ENCODE measurements around the gene DNAJC10. TPM values are rescaled to one million over a fixed set of nuclear protein-coding genes. Genes with fewer than 3 reads are reported as not detected.

DNAJC10 gene
- total and polyA plus RNA-seq, 5 donors from 2014 or later = 32.9 to 52.5 (median 47.4) TPM

- DNase-seq = no peak
- no peak overlapping the region for H3K4me3 ChIP-seq (ENCODE audit: low read depth, low read length)
- Mint-ChIP-seq H3K9me3 (peaks cover 0 to 1% (median 0%) of the 10 kb centered on the region in 7 donors), H3K27me3 (peaks cover 35% of the 10 kb centered on the region), H3K4me1 (no peaks in the 10 kb centered on the region), H3K36me3 (no peaks in the 10 kb centered on the region), H3K27ac (no peak overlapping the region), H3K4me3 (no peak overlapping the region)
- H3K36me3 ChIP-seq (ENCODE audit: control insufficient read depth, insufficient read depth, low read length) = no peaks in the 10 kb centered on the region
- H3K27ac ChIP-seq (ENCODE audit: insufficient read depth, low read length, poor library complexity, severe bottlenecking) = no peak overlapping the region
- no peaks in the 10 kb centered on the region for H3K9me3 ChIP-seq (ENCODE audit: control insufficient read depth in 2 of 2, low read length in 2 of 2)
- H3K4me1 ChIP-seq (ENCODE audit: control insufficient read depth, insufficient read depth, low read length, poor library complexity, severe bottlenecking) = no peaks in the 10 kb centered on the region
- no peak for ATAC-seq (ENCODE audit: low read depth in 2 of 2)
- H3K27me3 ChIP-seq (ENCODE audit: control insufficient read depth, insufficient read depth, low read length) = peaks cover 5% of the 10 kb centered on the region
Observed at GRCh38 chr2:182798736-182799135, 82.7 kb downstream of the DNAJC10 start.

GRCh38 chr2:182804128-182804527 lies 88.1 kb downstream of the DNAJC10 start:
- H3K27me3 Mint-ChIP-seq = peaks cover 20% of the 10 kb centered on the region
- H3K36me3 Mint-ChIP-seq = no peaks in the 10 kb centered on the region
- Histone ChIP-seq H3K27ac (ENCODE audit: insufficient read depth, low read length, poor library complexity, severe bottlenecking) (no peak overlapping the region), H3K27me3 (ENCODE audit: control insufficient read depth, insufficient read depth, low read length) (peaks cover 5% of the 10 kb centered on the region), H3K9me3 (ENCODE audit: control insufficient read depth in 2 of 2, low read length in 2 of 2) (no peaks in the 10 kb centered on the region), H3K4me1 (ENCODE audit: control insufficient read depth, insufficient read depth, low read length, poor library complexity, severe bottlenecking) (no peaks in the 10 kb centered on the region), H3K4me3 (ENCODE audit: low read depth, low read length) (no peak overlapping the region), H3K36me3 (ENCODE audit: control insufficient read depth, insufficient read depth, low read length) (no peaks in the 10 kb centered on the region)
- no peak overlapping the region for H3K4me3 Mint-ChIP-seq
- no peak for DNase-seq
- H3K27ac Mint-ChIP-seq = no peak overlapping the region
- no peaks in the 10 kb centered on the region for H3K4me1 Mint-ChIP-seq
- no peak for ATAC-seq (ENCODE audit: low read depth in 2 of 2)
- no peaks in the 10 kb centered on the region for H3K9me3 Mint-ChIP-seq

- Histone ChIP-seq H3K36me3 (ENCODE audit: control insufficient read depth, insufficient read depth, low read length) (no peaks in the 10 kb centered on the region), H3K9me3 (ENCODE audit: control insufficient read depth in 2 of 2, low read length in 2 of 2) (no peaks in the 10 kb centered on the region), H3K4me3 (ENCODE audit: low read depth, low read length) (no peak overlapping the region), H3K27me3 (ENCODE audit: control insufficient read depth, insufficient read depth, low read length) (no peaks in the 10 kb centered on the region), H3K27ac (ENCODE audit: insufficient read depth, low read length, poor library complexity, severe bottlenecking) (no peak overlapping the region), H3K4me1 (ENCODE audit: control insufficient read depth, insufficient read depth, low read length, poor library complexity, severe bottlenecking) (no peaks in the 10 kb centered on the region)
- DNase-seq (no peak), ATAC-seq (ENCODE audit: low read depth in 2 of 2) (no peak)
- no peaks in the 10 kb centered on the region for H3K9me3 Mint-ChIP-seq
- H3K4me1 Mint-ChIP-seq = no peaks in the 10 kb centered on the region
- no peak overlapping the region for H3K4me3 Mint-ChIP-seq
- peaks cover 18% of the 10 kb centered on the region for H3K27me3 Mint-ChIP-seq
- H3K36me3 Mint-ChIP-seq = no peaks in the 10 kb centered on the region
- no peak overlapping the region for H3K27ac Mint-ChIP-seq
Observed at GRCh38 chr2:182807319-182807718, 91.3 kb downstream of the DNAJC10 start.

GRCh38 chr2:182810087-182810486 lies 94.0 kb downstream of the DNAJC10 start:
- Histone ChIP-seq H3K27me3 (ENCODE audit: control insufficient read depth, insufficient read depth, low read length) (no peaks in the 10 kb centered on the region), H3K9me3 (ENCODE audit: control insufficient read depth in 2 of 2, low read length in 2 of 2) (no peaks in the 10 kb centered on the region), H3K4me3 (ENCODE audit: low read depth, low read length) (no peak overlapping the region), H3K4me1 (ENCODE audit: control insufficient read depth, insufficient read depth, low read length, poor library complexity, severe bottlenecking) (no peaks in the 10 kb centered on the region), H3K27ac (ENCODE audit: insufficient read depth, low read length, poor library complexity, severe bottlenecking) (no peak overlapping the region), H3K36me3 (ENCODE audit: control insufficient read depth, insufficient read depth, low read length) (no peaks in the 10 kb centered on the region)
- DNase-seq (no peak), ATAC-seq (ENCODE audit: low read depth in 2 of 2) (no peak)
- no peaks in the 10 kb centered on the region for H3K36me3 Mint-ChIP-seq
- H3K9me3 Mint-ChIP-seq = no peaks in the 10 kb centered on the region
- H3K4me3 Mint-ChIP-seq = no peak overlapping the region
- no peaks in the 10 kb centered on the region for H3K4me1 Mint-ChIP-seq
- H3K27ac Mint-ChIP-seq = no peak overlapping the region
- peaks cover 15% of the 10 kb centered on the region for H3K27me3 Mint-ChIP-seq

GRCh38 chr2:182814380-182814779 lies 98.3 kb downstream of the DNAJC10 start:
- Histone ChIP-seq H3K27ac (ENCODE audit: insufficient read depth, low read length, poor library complexity, severe bottlenecking) (no peak overlapping the region), H3K27me3 (ENCODE audit: control insufficient read depth, insufficient read depth, low read length) (no peaks in the 10 kb centered on the region), H3K4me3 (ENCODE audit: low read depth, low read length) (no peak overlapping the region), H3K9me3 (ENCODE audit: control insufficient read depth in 2 of 2, low read length in 2 of 2) (no peaks in the 10 kb centered on the region), H3K36me3 (ENCODE audit: control insufficient read depth, insufficient read depth, low read length) (no peaks in the 10 kb centered on the region), H3K4me1 (ENCODE audit: control insufficient read depth, insufficient read depth, low read length, poor library complexity, severe bottlenecking) (no peaks in the 10 kb centered on the region)
- H3K36me3 Mint-ChIP-seq = no peaks in the 10 kb centered on the region
- DNase-seq (no peak), ATAC-seq (ENCODE audit: low read depth in 2 of 2) (no peak)
- H3K27me3 Mint-ChIP-seq = peaks cover 19% of the 10 kb centered on the region
- no peak overlapping the region for H3K4me3 Mint-ChIP-seq
- no peaks in the 10 kb centered on the region for H3K4me1 Mint-ChIP-seq
- no peaks in the 10 kb centered on the region for H3K9me3 Mint-ChIP-seq
- no peak overlapping the region for H3K27ac Mint-ChIP-seq

- no peaks in the 10 kb centered on the region for H3K36me3 Mint-ChIP-seq
- no peak overlapping the region for H3K4me3 Mint-ChIP-seq
- DNase-seq = no peak
- no peaks in the 10 kb centered on the region for H3K9me3 ChIP-seq (ENCODE audit: control insufficient read depth in 2 of 2, low read length in 2 of 2)
- no peak overlapping the region for H3K27ac ChIP-seq (ENCODE audit: insufficient read depth, low read length, poor library complexity, severe bottlenecking)
- H3K27me3 Mint-ChIP-seq = peaks cover 19% of the 10 kb centered on the region
- H3K36me3 ChIP-seq (ENCODE audit: control insufficient read depth, insufficient read depth, low read length) = no peaks in the 10 kb centered on the region
- no peaks in the 10 kb centered on the region for H3K9me3 Mint-ChIP-seq
- H3K4me3 ChIP-seq (ENCODE audit: low read depth, low read length) = no peak overlapping the region
- H3K27me3 ChIP-seq (ENCODE audit: control insufficient read depth, insufficient read depth, low read length) = no peaks in the 10 kb centered on the region
- no peak for ATAC-seq (ENCODE audit: low read depth in 2 of 2)
- no peak overlapping the region for H3K27ac Mint-ChIP-seq
- no peaks in the 10 kb centered on the region for H3K4me1 ChIP-seq (ENCODE audit: control insufficient read depth, insufficient read depth, low read length, poor library complexity, severe bottlenecking)
- no peaks in the 10 kb centered on the region for H3K4me1 Mint-ChIP-seq
Observed at GRCh38 chr2:182814804-182815203, 98.7 kb downstream of the DNAJC10 start.

GRCh38 chr2:182816866-182817265 lies 100.8 kb downstream of the DNAJC10 start:
- Histone ChIP-seq H3K27ac (ENCODE audit: insufficient read depth, low read length, poor library complexity, severe bottlenecking) (no peak overlapping the region), H3K27me3 (ENCODE audit: control insufficient read depth, insufficient read depth, low read length) (no peaks in the 10 kb centered on the region), H3K9me3 (ENCODE audit: control insufficient read depth in 2 of 2, low read length in 2 of 2) (no peaks in the 10 kb centered on the region), H3K4me3 (ENCODE audit: low read depth, low read length) (no peak overlapping the region), H3K36me3 (ENCODE audit: control insufficient read depth, insufficient read depth, low read length) (no peaks in the 10 kb centered on the region), H3K4me1 (ENCODE audit: control insufficient read depth, insufficient read depth, low read length, poor library complexity, severe bottlenecking) (no peaks in the 10 kb centered on the region)
- H3K4me3 Mint-ChIP-seq = no peak overlapping the region
- peaks cover 20% of the 10 kb centered on the region for H3K27me3 Mint-ChIP-seq
- ATAC-seq (ENCODE audit: low read depth in 2 of 2) (no peak), DNase-seq (no peak)
- H3K4me1 Mint-ChIP-seq = no peaks in the 10 kb centered on the region
- H3K36me3 Mint-ChIP-seq = no peaks in the 10 kb centered on the region
- H3K9me3 Mint-ChIP-seq = peaks cover 0 to 2% (median 0%) of the 10 kb centered on the region in 7 donors
- no peak overlapping the region for H3K27ac Mint-ChIP-seq

GRCh38 chr2:182817558-182817957 lies 101.5 kb downstream of the DNAJC10 start:
- Histone ChIP-seq H3K27ac (ENCODE audit: insufficient read depth, low read length, poor library complexity, severe bottlenecking) (no peak overlapping the region), H3K36me3 (ENCODE audit: control insufficient read depth, insufficient read depth, low read length) (no peaks in the 10 kb centered on the region), H3K27me3 (ENCODE audit: control insufficient read depth, insufficient read depth, low read length) (no peaks in the 10 kb centered on the region), H3K4me3 (ENCODE audit: low read depth, low read length) (no peak overlapping the region), H3K9me3 (ENCODE audit: control insufficient read depth in 2 of 2, low read length in 2 of 2) (no peaks in the 10 kb centered on the region), H3K4me1 (ENCODE audit: control insufficient read depth, insufficient read depth, low read length, poor library complexity, severe bottlenecking) (no peaks in the 10 kb centered on the region)
- DNase-seq (no peak), ATAC-seq (ENCODE audit: low read depth in 2 of 2) (no peak)
- H3K27me3 Mint-ChIP-seq = peaks cover 13% of the 10 kb centered on the region
- H3K27ac Mint-ChIP-seq = no peak overlapping the region
- no peaks in the 10 kb centered on the region for H3K36me3 Mint-ChIP-seq
- H3K4me1 Mint-ChIP-seq = no peaks in the 10 kb centered on the region
- H3K9me3 Mint-ChIP-seq = peaks cover 0 to 2% (median 0%) of the 10 kb centered on the region in 7 donors
- H3K4me3 Mint-ChIP-seq = no peak overlapping the region
